HG03108 (cell line): ENCODE measurements around the gene SEC24C.
"Not testable (repeated sequence)": the region's sequence is repeated elsewhere in the genome, so short reads cannot be mapped to it uniquely, and the experiment has no call there.

Experiments
- ATAC-seq: cut with Tn5 transposase; IDR thresholded peaks from one replicate; pipeline ENCODE4 v1.9.1; 2021; ENCODE audit warnings: moderate library complexity; ENCODE audit not compliant: unreplicated experiment

SEC24C gene

GRCh38 chr10:73789659-73790055 is 45.5 kb downstream of the SEC24C start:
- ATAC-seq: no peak

GRCh38 chr10:73790886-73791625 is 46.9 kb downstream of the SEC24C start:
- no peak for ATAC-seq

- no peak for ATAC-seq
Measured at GRCh38 chr10:73791871-73792400, 47.8 kb downstream of the SEC24C start.

GRCh38 chr10:73793456-73793855 is 49.3 kb downstream of the SEC24C start:
- ATAC-seq: no peak

- ATAC-seq: not testable (repeated sequence)
Measured at GRCh38 chr10:73795491-73795890, 51.3 kb downstream of the SEC24C start.

- ATAC-seq: not testable (repeated sequence)
Measured at GRCh38 chr10:73796035-73796434, 51.9 kb downstream of the SEC24C start.

- no peak for ATAC-seq
Measured at GRCh38 chr10:73796766-73797165, 52.6 kb downstream of the SEC24C start.

GRCh38 chr10:73797324-73798025 is 53.3 kb downstream of the SEC24C start:
- no peak for ATAC-seq

- no peak for ATAC-seq
Measured at GRCh38 chr10:73798087-73798486, 53.9 kb downstream of the SEC24C start.

- ATAC-seq: no peak
Measured at GRCh38 chr10:73798927-73799560, 54.9 kb downstream of the SEC24C start.

- no peak for ATAC-seq
Measured at GRCh38 chr10:73799899-73800559, 55.9 kb downstream of the SEC24C start.

GRCh38 chr10:73800560-73801252 is 56.5 kb downstream of the SEC24C start:
- ATAC-seq: no peak

- ATAC-seq: no peak
Measured at GRCh38 chr10:73801253-73801590, 57.0 kb downstream of the SEC24C start.

- ATAC-seq: no peak
Measured at GRCh38 chr10:73802276-73802991, 58.3 kb downstream of the SEC24C start.

- peak; percentile 73 for ATAC-seq
Measured at GRCh38 chr10:73803680-73804286, 59.6 kb downstream of the SEC24C start.

GRCh38 chr10:73806176-73806950 is 62.2 kb downstream of the SEC24C start:
- ATAC-seq: no peak

GRCh38 chr10:73807471-73807870 is 63.3 kb downstream of the SEC24C start:
- ATAC-seq: no peak

- ATAC-seq: no peak
Measured at GRCh38 chr10:73808021-73808815, 64.0 kb downstream of the SEC24C start.
